H9 (cell line): ENCODE data around the gene NCOA1. TPM values are rescaled to one million over a fixed set of nuclear protein-coding genes. Genes with fewer than 3 reads are reported as not detected.
A peak's percentile ranks its signal among the peaks of the same experiment; 100 is the strongest.

Experiments used
- DNase-seq: peaks from one replicate; pipeline ENCODE4 v3.0.0-alpha.2; 2017
- H2AFZ ChIP-seq: one replicate; pipeline ENCODE4 v1.6.1; 2013; ENCODE audit warnings: mild to moderate bottlenecking, low read length, control low read depth, moderate library complexity
- H2AK5ac ChIP-seq: 2 replicates; pipeline ENCODE4 v1.6.1; 2013; ENCODE audit warnings: low read length, control low read depth, mixed read lengths; ENCODE audit not compliant: insufficient read length
- H2BK120ac ChIP-seq: one replicate; pipeline ENCODE4 v1.6.1; 2013; ENCODE audit warnings: low read depth, mild to moderate bottlenecking, low read length, control low read depth, inconsistent platforms; ENCODE audit not compliant: poor library complexity, severe bottlenecking
- H2BK12ac ChIP-seq: 2 replicates; pipeline ENCODE4 v1.6.1; 2013; ENCODE audit warnings: low read length, control low read depth, mixed read lengths, low read depth; ENCODE audit not compliant: insufficient read length
- H2BK15ac ChIP-seq: 2 replicates; pipeline ENCODE4 v1.6.1; 2013; ENCODE audit warnings: low read depth, low read length, control low read depth
- H2BK20ac ChIP-seq: one replicate; pipeline ENCODE4 v1.6.1; 2013; ENCODE audit warnings: low read depth, mild to moderate bottlenecking, low read length, control low read depth, inconsistent platforms; ENCODE audit not compliant: poor library complexity, severe bottlenecking
- H2BK5ac ChIP-seq: 2 replicates; pipeline ENCODE4 v1.6.1; 2013; ENCODE audit warnings: low read length, control low read depth, mixed read lengths; ENCODE audit not compliant: insufficient read length
- H3K14ac ChIP-seq: 2 replicates; pipeline ENCODE4 v1.6.1; 2013; ENCODE audit warnings: low read length, control low read depth; ENCODE audit not compliant: insufficient read depth
- H3K18ac ChIP-seq: 2 replicates; pipeline ENCODE4 v1.6.1; 2013; ENCODE audit warnings: low read depth, mild to moderate bottlenecking, mixed read lengths, low read length, control low read depth; ENCODE audit not compliant: insufficient read length
- H3K23ac ChIP-seq: 2 replicates; pipeline ENCODE4 v1.6.1; 2013; ENCODE audit warnings: low read length, control low read depth, mixed read lengths, low read depth; ENCODE audit not compliant: insufficient read length
- H3K23me2 ChIP-seq: 2 replicates; pipeline ENCODE4 v1.6.1; 2013; ENCODE audit warnings: low read depth, mild to moderate bottlenecking, mixed read lengths, low read length, control low read depth; ENCODE audit not compliant: insufficient read length, poor library complexity, severe bottlenecking
- H3K27ac ChIP-seq: 2 replicates; pipeline ENCODE4 v1.5.1; 2013; ENCODE audit warnings: low read length, control low read depth, mixed read lengths, low read depth; ENCODE audit not compliant: insufficient read length
- H3K27me3 ChIP-seq: 2 replicates; pipeline ENCODE4 v1.6.1; 2013; ENCODE audit warnings: low read length, control low read depth, inconsistent platforms; ENCODE audit not compliant: insufficient read depth
- H3K4ac ChIP-seq: 2 replicates; pipeline ENCODE4 v1.6.1; 2013; ENCODE audit warnings: low read depth, mild to moderate bottlenecking, control low read depth, inconsistent platforms, low read length, moderate library complexity
- H3K4me1 ChIP-seq: 2 replicates; pipeline ENCODE4 v1.6.1; 2013; ENCODE audit warnings: low read length, control low read depth, inconsistent platforms; ENCODE audit not compliant: insufficient read depth
- H3K4me2 ChIP-seq: 2 replicates; pipeline ENCODE4 v1.6.1; 2013; ENCODE audit warnings: low read length, control low read depth, mixed read lengths; ENCODE audit not compliant: insufficient read length, insufficient read depth
- H3K56ac ChIP-seq: 2 replicates; pipeline ENCODE4 v1.6.1; 2013; ENCODE audit warnings: low read depth, mild to moderate bottlenecking, mixed read lengths, low read length, control low read depth; ENCODE audit not compliant: insufficient read length
- H3K79me1 ChIP-seq: 2 replicates; pipeline ENCODE4 v1.6.1; 2013; ENCODE audit warnings: low read depth, mild to moderate bottlenecking, moderate library complexity, low read length, control low read depth, inconsistent platforms; ENCODE audit not compliant: insufficient read depth, poor library complexity, severe bottlenecking
- H3K79me2 ChIP-seq: 2 replicates; pipeline ENCODE4 v1.6.1; 2013; ENCODE audit warnings: low read length, control low read depth, inconsistent platforms; ENCODE audit not compliant: insufficient read depth
- H3K9ac ChIP-seq: 2 replicates; pipeline ENCODE4 v1.6.1; 2013; ENCODE audit warnings: low read length, control low read depth, mixed read lengths; ENCODE audit not compliant: insufficient read length; ENCODE audit errors: extremely low read depth
- H3K9me3 ChIP-seq: one replicate; pipeline ENCODE4 v1.6.1; 2013; ENCODE audit warnings: low read depth, low read length, inconsistent platforms; ENCODE audit not compliant: control insufficient read depth
- H3T11ph ChIP-seq: one replicate; pipeline ENCODE4 v1.6.1; 2013; ENCODE audit warnings: mild to moderate bottlenecking, low read length, control low read depth, inconsistent platforms
- H4K20me1 ChIP-seq: one replicate; pipeline ENCODE4 v1.6.1; 2013; ENCODE audit not compliant: control insufficient read depth, insufficient read length, insufficient read depth
- H4K5ac ChIP-seq: 2 replicates; pipeline ENCODE4 v1.6.1; 2013; ENCODE audit warnings: low read depth, mild to moderate bottlenecking, mixed read lengths, low read length, control low read depth; ENCODE audit not compliant: insufficient read length
- H4K8ac ChIP-seq: replicated peaks from 2 replicates; pipeline ENCODE4 v1.6.1; 2013; ENCODE audit warnings: low read length, control low read depth, mixed read lengths, low read depth; ENCODE audit not compliant: insufficient read length
- H4K91ac ChIP-seq: 2 replicates; pipeline ENCODE4 v1.6.1; 2013; ENCODE audit warnings: low read depth, mild to moderate bottlenecking, moderate library complexity, mixed read lengths, low read length, control low read depth; ENCODE audit not compliant: insufficient read length
- H3K27ac Mint-ChIP-seq, 3 experiments: 2 replicates in 2 of 3; 3 replicates in 1 of 3; pipeline ENCODE4 v1.8.0; 2020 to 2021; ENCODE audit warnings: mixed read lengths in 3 of 3, mild to moderate bottlenecking in 1 of 3, moderate library complexity in 1 of 3
- H3K27me3 Mint-ChIP-seq: 2 replicates; pipeline ENCODE4 v1.8.0; 2021; ENCODE audit warnings: low read depth, mild to moderate bottlenecking, moderate library complexity, mixed read lengths
- H3K36me3 Mint-ChIP-seq, 3 experiments: 2 replicates in 2 of 3; 3 replicates in 1 of 3; pipeline ENCODE4 v1.8.0; 2020 to 2021; ENCODE audit warnings: low read depth in 3 of 3, mixed read lengths in 3 of 3; ENCODE audit not compliant: insufficient read depth in 1 of 3
- H3K4me1 Mint-ChIP-seq, 2 experiments: 2 replicates each; pipeline ENCODE4 v1.8.0; 2020; ENCODE audit warnings: mixed read lengths in 2 of 2
- H3K4me3 Mint-ChIP-seq, 2 experiments: 2 replicates in 1 of 2; 3 replicates in 1 of 2; pipeline ENCODE4 v1.8.0; 2020 to 2021; ENCODE audit warnings: mild to moderate bottlenecking in 2 of 2, mixed read lengths in 2 of 2, moderate library complexity in 1 of 2
- H3K9me3 Mint-ChIP-seq, 2 experiments: 2 replicates in 1 of 2; 3 replicates in 1 of 2; pipeline ENCODE4 v1.8.0; 2020; ENCODE audit warnings: mild to moderate bottlenecking in 2 of 2, mixed read lengths in 2 of 2, moderate library complexity in 1 of 2
- CTCF ChIP-seq: fragments of 200-600 bp; sonication (generic); conservative IDR thresholded peaks from 3 replicates; pipeline ENCODE4 v1.8.0; 2021; ENCODE audit warnings: antibody characterized with exemption, mild to moderate bottlenecking
- WGBS: extraction: QIAGEN DNeasy Blood & Tissue Kit; methylation state at CpG from one replicate; pipeline ENCODE4 v1.1.7; 2013; ENCODE audit warnings: missing lambda C conversion rate, low lambda C conversion rate, mixed read lengths; ENCODE audit not compliant: insufficient read length; ENCODE audit errors: extremely low coverage; 5-methylcytosine and 5-hydroxymethylcytosine counted together
- total RNA-seq: library from RNA; stranded (reverse); gene quantifications from 2 replicates; pipeline ENCODE4 v1.2.1, GENCODE V29; 2021

The NCOA1 gene
- total RNA-seq, 1 experiment from 2014 or later, result 14.8 TPM

- no peak for DNase-seq
- no CpG with 5 or more reads among the region's 2 CpGs for WGBS
- no peak overlapping the region for H3T11ph ChIP-seq
- Mint-ChIP-seq H3K4me3 (no peak overlapping the region), H3K27ac (no peak overlapping the region), H3K36me3 (peaks cover 12 to 32% (median 14%) of the 10 kb centered on the region in 3 experiments), H3K4me1 (no peaks in the 10 kb centered on the region), H3K9me3 (peaks cover 31 to 43% of the 10 kb centered on the region in 2 experiments), H3K27me3 (no peaks in the 10 kb centered on the region)
- H2BK120ac ChIP-seq, result no peak overlapping the region
- no peak overlapping the region for H3K9ac ChIP-seq
- H4K20me1 ChIP-seq, result no peaks in the 10 kb centered on the region
- no peak overlapping the region for H4K5ac ChIP-seq
- H3K79me2 ChIP-seq, result no peaks in the 10 kb centered on the region; the same call in 1 of the 2 replicates
- H2BK20ac ChIP-seq, result no peak overlapping the region
- no peak overlapping the region for H2BK5ac ChIP-seq
- no peak overlapping the region for H2BK12ac ChIP-seq
- no peak overlapping the region for H3K56ac ChIP-seq
- H3K18ac ChIP-seq, result no peak overlapping the region
- H3K14ac ChIP-seq, result no peak overlapping the region
- no peak overlapping the region for H4K91ac ChIP-seq
- no peak overlapping the region for H3K4ac ChIP-seq
- no peak overlapping the region for H3K27ac ChIP-seq
- no peaks in the 10 kb centered on the region for H3K9me3 ChIP-seq
- H2AK5ac ChIP-seq, result no peak overlapping the region
- no peak overlapping the region for H3K23ac ChIP-seq
- H2AFZ ChIP-seq, result no peak overlapping the region
- H3K4me1 ChIP-seq, result no peaks in the 10 kb centered on the region
- TF ChIP-seq CTCF, result peak; percentile 69
- H3K4me2 ChIP-seq, result no peak overlapping the region
- H3K79me1 ChIP-seq, result no peaks in the 10 kb centered on the region
- H3K23me2 ChIP-seq, result no peaks in the 10 kb centered on the region
- H3K27me3 ChIP-seq, result no peaks in the 10 kb centered on the region
- H4K8ac ChIP-seq, result no peak overlapping the region
- no peak overlapping the region for H2BK15ac ChIP-seq
These were observed 52.2 kb downstream of the NCOA1 start for GRCh38 chr2:24543252-24543651.
